ENCODE measurements around the gene TRIP10.
"Not testable (repeated sequence)": the region's sequence is repeated elsewhere in the genome, so short reads cannot be mapped to it uniquely, and the experiment has no call there.

TRIP10 gene

DNA sequence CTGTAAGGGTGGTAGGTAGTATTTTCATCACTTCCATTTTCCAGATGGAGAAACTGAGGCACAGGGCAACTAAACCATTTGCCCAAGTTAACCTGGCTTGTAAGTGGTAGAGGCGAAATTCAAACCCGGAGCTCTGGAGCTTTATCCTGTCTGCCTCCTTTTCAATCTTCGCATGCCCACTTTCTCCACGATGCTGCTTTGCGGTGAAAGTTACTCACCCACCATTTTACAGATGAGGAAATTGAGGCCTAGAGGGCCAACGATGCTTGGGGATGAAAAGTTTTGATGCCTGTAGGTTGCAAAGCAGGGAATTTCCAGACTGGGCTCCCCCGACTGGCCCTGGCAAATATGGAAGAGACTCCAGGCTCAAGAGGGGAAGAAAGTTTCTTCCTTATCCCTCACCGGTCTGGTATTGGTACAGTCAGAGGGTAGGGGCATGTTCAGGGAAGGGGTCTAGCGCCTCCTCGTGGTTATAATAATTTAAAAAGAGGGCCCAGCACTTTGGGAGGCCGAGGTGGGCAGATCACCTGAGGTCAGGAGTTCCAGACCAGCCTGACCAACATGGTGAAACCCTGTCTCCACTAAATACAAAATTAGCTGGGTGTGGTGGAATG is 29.6 kb downstream of the TRIP10 start:
- peak; percentile 38 for DNase-seq

GRCh38 chr19:6771648-6772027 is 32.2 kb downstream of the TRIP10 start:
- not testable (repeated sequence) for DNase-seq

GRCh38 chr19:6772028-6772865 is 32.8 kb downstream of the TRIP10 start, which contains the start of gene VAV1:
TSS of gene VAV1 (plus strand) at chr19:6772708. CDS start at chr19:6772808, 100 bp downstream.
- DNase-seq = peak; percentile 88

DNA sequence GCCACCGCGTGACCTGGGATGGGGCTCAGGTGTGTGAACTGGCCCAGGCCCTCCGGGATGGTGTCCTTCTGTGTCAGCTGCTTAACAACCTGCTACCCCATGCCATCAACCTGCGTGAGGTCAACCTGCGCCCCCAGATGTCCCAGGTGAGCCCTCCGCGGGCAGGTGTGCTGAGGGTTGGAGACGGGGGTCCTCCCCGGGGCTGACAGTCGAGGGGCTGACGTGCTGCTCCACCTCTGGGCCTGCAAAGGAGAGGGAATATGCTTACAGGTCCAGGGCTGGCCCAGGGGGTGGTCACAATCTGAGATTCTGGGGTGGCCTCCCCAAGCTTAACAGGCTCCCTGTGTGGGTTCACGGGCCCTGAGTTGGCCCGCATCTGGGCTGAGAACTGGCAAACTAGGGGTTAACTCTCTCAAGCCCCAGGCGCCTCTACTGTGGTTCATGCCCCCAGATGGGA is 33.4 kb downstream of the TRIP10 start:
- no peak for DNase-seq

GRCh38 chr19:6773323-6773931 is 33.9 kb downstream of the TRIP10 start:
- DNase-seq = peak; percentile 66

GRCh38 chr19:6774821-6775707 is 35.6 kb downstream of the TRIP10 start:
- no peak for DNase-seq

DNA sequence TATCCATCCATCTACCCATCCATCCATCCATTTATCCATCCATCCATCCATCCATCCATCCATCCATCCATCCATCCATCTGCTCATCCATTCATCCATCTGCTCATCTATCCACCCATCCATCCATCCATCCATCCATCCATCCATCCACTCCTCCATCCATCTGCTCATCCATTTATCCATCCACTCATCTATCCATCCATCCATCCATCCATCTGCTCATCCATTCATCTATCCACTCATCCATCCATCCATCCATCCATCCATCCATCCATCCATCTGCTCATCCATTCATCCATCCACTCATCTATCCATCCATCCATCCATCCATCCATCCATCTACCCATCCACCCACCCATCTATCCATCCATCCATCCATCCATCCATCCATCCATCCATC is 36.6 kb downstream of the TRIP10 start:
- not testable (repeated sequence) for DNase-seq

DNA sequence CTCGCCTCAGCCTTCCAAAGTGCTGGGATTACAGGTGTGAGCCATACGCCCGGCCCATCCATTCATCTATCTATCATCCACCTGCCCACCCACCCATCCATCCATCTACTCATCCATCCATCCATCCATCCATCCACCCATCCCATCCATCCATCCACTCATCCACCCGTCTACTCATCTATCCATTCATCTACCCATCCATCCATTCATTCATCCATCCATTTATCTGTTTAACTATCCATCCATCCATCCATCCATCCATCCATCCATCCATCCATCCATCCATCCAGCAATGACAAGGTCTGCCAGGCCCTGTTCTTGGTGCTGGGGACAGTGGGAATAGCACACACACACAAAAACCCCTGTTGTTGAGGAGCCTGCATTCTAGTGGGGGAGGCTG is 37.5 kb downstream of the TRIP10 start:
- DNase-seq = no peak

- DNase-seq = no peak
Measured at GRCh38 chr19:6777434-6777833, 38.0 kb downstream of the TRIP10 start.

DNA sequence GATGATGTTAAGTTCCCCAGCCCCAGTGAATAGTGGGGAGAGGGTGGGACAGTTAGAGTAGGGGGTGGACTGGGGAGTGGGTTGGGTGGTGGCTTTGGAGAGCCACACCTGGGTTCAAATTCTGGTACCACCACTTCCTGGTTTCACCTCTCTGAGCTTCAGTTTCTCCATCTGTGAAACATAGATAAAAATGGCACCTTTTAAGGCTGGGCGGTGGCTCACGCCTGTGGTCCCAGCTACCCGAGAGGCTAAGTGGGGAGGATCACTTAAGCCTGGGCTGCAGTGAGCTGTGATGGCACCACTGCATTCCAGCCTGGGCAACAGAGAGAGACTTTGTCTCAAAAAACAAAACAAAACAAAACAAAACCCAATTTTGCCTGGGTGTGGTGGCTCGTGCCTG is 38.9 kb downstream of the TRIP10 start:
- DNase-seq = no peak

GRCh38 chr19:6779206-6779605 is 39.7 kb downstream of the TRIP10 start:
- no peak for DNase-seq

- DNase-seq = no peak
Measured at GRCh38 chr19:6787393-6787792, 47.9 kb downstream of the TRIP10 start.

- DNase-seq = no peak
Measured at GRCh38 chr19:6788896-6789295, 49.4 kb downstream of the TRIP10 start.

GRCh38 chr19:6790194-6791128 is 51.0 kb downstream of the TRIP10 start:
- no peak for DNase-seq

GRCh38 chr19:6791237-6791636 is 51.8 kb downstream of the TRIP10 start:
- DNase-seq = no peak

- no peak for DNase-seq
Measured at GRCh38 chr19:6793411-6793810, 53.9 kb downstream of the TRIP10 start.

DNA sequence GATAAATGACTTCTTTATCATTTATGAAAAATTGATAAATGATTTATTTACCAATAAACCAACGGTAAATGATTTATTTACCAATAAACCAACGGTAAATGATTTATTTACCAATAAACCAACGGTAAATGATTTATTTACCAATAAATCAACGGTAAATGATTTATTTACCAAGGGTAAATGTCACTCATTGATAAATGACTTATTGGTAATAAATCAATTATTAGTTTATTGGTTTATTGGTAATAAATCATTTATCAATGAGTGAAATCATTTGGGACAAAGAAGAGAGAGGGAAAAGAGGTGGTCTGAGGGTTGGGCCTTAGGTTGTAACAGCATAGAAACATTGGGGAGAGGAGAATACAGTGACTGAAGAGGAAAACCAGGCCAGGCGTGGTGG is 54.5 kb downstream of the TRIP10 start:
- DNase-seq = no peak

- DNase-seq = no peak
Measured at GRCh38 chr19:6794686-6795431, 55.4 kb downstream of the TRIP10 start.

- DNase-seq = no peak
Measured at GRCh38 chr19:6796278-6796677, 56.8 kb downstream of the TRIP10 start.

DNA sequence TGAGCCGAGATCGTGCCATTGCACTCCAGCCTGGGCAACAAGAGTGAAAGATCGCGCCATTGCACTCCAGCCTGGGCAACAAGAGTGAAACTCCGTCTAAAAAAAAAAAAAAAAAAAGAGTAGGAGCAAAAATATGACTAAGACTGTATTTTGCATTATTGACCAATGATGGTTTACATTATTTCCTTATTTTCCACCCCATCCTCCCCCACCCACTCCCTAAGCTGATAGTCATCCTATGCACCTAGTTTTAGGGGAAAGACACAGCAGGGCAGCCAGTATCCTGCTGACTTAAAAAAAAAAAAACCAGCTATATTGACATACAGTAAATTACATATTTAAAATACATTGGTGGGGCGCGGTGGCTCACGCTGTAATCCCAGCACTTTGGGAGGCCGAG is 58.2 kb downstream of the TRIP10 start:
- DNase-seq = no peak
